ENCODE data around the gene OSER1. TPM values are rescaled to one million over a fixed set of nuclear protein-coding genes. Genes with fewer than 3 reads are reported as not detected.
A peak's percentile ranks its signal among the peaks of the same experiment; 100 is the strongest.

OSER1 gene
- polyA plus RNA-seq, 1 donor = 43.4 TPM

- Histone ChIP-seq H3K4me3 (ENCODE audit: low read length) (no peak overlapping the region), H3K36me3 (ENCODE audit: control insufficient read depth, insufficient read depth, low read length) (peaks cover 3% of the 10 kb centered on the region), H3K27me3 (ENCODE audit: control insufficient read depth, insufficient read depth, low read length) (no peaks in the 10 kb centered on the region), H3K9me3 (ENCODE audit: control insufficient read depth, low read depth, low read length) (no peaks in the 10 kb centered on the region), H3K27ac (ENCODE audit: low read length) (no peak overlapping the region), H3K4me1 (ENCODE audit: control insufficient read depth, insufficient read depth, low read length) (peaks cover 10% of the 10 kb centered on the region)
- DNase-seq = peak; percentile 69 to 71
- 27% methylated on average over 3 of the region's 11 CpGs for WGBS (ENCODE audit: insufficient coverage, low lambda C conversion rate)
Observed at GRCh38 chr20:44217342-44218092, 6.9 kb upstream of the OSER1 start.

- DNase-seq = peak; percentile 52 to 54
- H3K9me3 ChIP-seq (ENCODE audit: control insufficient read depth, low read depth, low read length) = no peaks in the 10 kb centered on the region
- no peaks in the 10 kb centered on the region for H3K27me3 ChIP-seq (ENCODE audit: control insufficient read depth, insufficient read depth, low read length)
- WGBS (ENCODE audit: insufficient coverage, low lambda C conversion rate) = no CpG with 5 or more reads among the region's 7 CpGs
- H3K36me3 ChIP-seq (ENCODE audit: control insufficient read depth, insufficient read depth, low read length) = peaks cover 3% of the 10 kb centered on the region
- H3K4me1 ChIP-seq (ENCODE audit: control insufficient read depth, insufficient read depth, low read length) = peaks cover 16% of the 10 kb centered on the region
- no peak overlapping the region for H3K4me3 ChIP-seq (ENCODE audit: low read length)
- no peak overlapping the region for H3K27ac ChIP-seq (ENCODE audit: low read length)
Observed at GRCh38 chr20:44215125-44215524, 4.6 kb upstream of the OSER1 start.

DNA sequence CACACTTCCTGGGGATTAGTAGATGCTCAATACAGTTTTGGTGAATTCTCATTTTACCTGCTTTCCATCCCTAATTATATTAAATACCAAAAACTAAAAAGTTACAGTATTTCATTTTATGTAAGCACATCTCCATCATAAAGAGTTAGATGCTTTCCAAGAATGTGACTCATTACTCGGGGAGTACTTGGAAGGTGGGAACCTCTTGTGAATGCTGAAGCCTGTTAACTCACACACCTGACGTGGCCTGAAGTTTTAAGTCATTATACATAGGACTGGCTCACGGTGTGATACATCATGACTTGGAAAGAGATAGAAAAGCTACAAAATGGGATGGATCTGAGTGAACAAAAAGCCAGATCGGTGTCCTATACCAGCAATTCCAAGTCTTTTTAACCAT is 2.2 kb upstream of the OSER1 start:
- H3K27ac ChIP-seq (ENCODE audit: low read length) = no peak overlapping the region
- no peak overlapping the region for H3K4me3 ChIP-seq (ENCODE audit: low read length)
- no peaks in the 10 kb centered on the region for H3K9me3 ChIP-seq (ENCODE audit: control insufficient read depth, low read depth, low read length)
- DNase-seq = no peak
- peaks cover 3% of the 10 kb centered on the region for H3K36me3 ChIP-seq (ENCODE audit: control insufficient read depth, insufficient read depth, low read length)
- no peaks in the 10 kb centered on the region for H3K27me3 ChIP-seq (ENCODE audit: control insufficient read depth, insufficient read depth, low read length)
- 100% methylated on average over 1 of the region's 4 CpGs for WGBS (ENCODE audit: insufficient coverage, low lambda C conversion rate)
- peaks cover 17% of the 10 kb centered on the region for H3K4me1 ChIP-seq (ENCODE audit: control insufficient read depth, insufficient read depth, low read length)

- WGBS (ENCODE audit: insufficient coverage, low lambda C conversion rate) = 7% methylated on average over 3 of the region's 24 CpGs
- H3K27ac ChIP-seq (ENCODE audit: low read length) = peak overlapping the region; percentile 97
- H3K4me1 ChIP-seq (ENCODE audit: control insufficient read depth, insufficient read depth, low read length) = peaks cover 13% of the 10 kb centered on the region
- H3K27me3 ChIP-seq (ENCODE audit: control insufficient read depth, insufficient read depth, low read length) = no peaks in the 10 kb centered on the region
- DNase-seq = peak in 1 of 2 donors; percentile 53
- peaks cover 3% of the 10 kb centered on the region for H3K36me3 ChIP-seq (ENCODE audit: control insufficient read depth, insufficient read depth, low read length)
- H3K4me3 ChIP-seq (ENCODE audit: low read length) = peak overlapping the region; percentile 75
- H3K9me3 ChIP-seq (ENCODE audit: control insufficient read depth, low read depth, low read length) = no peaks in the 10 kb centered on the region
Observed at GRCh38 chr20:44211177-44212039, 837 bp upstream of the OSER1 start.

GRCh38 chr20:44209686-44210405 is 725 bp downstream of the OSER1 start:
- DNase-seq = peak in 1 of 2 donors; percentile 40
- whole genome bisulfite sequencing (ENCODE audit: insufficient coverage, low lambda C conversion rate) = 0% methylated on average over 6 of the region's 31 CpGs

DNA sequence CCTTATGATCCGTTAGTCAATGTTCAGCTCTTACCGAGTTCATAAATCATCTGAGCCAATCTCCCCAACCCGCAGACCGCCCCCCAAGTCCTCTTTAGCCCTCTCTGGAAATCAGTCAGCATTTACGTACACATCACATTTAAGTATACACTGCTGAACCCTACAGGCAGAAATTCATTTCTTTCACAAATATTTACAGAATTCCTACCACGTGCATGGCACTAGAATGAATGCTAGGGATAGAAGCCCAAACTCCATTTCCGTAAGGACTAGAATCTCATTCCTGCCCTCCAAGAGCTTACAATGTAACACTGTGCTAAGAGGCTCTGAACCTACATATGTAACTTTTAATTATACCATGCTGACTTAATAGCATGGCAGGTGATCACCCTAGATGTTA is 1.8 kb downstream of the OSER1 start:
- Histone ChIP-seq H3K27ac (ENCODE audit: low read length) (peak overlapping the region; percentile 97), H3K4me1 (ENCODE audit: control insufficient read depth, insufficient read depth, low read length) (peaks cover 13% of the 10 kb centered on the region), H3K27me3 (ENCODE audit: control insufficient read depth, insufficient read depth, low read length) (no peaks in the 10 kb centered on the region), H3K9me3 (ENCODE audit: control insufficient read depth, low read depth, low read length) (no peaks in the 10 kb centered on the region), H3K36me3 (ENCODE audit: control insufficient read depth, insufficient read depth, low read length) (peaks cover 15% of the 10 kb centered on the region), H3K4me3 (ENCODE audit: low read length) (peak overlapping the region; percentile 87)
- WGBS (ENCODE audit: insufficient coverage, low lambda C conversion rate) = no CpG with 5 or more reads among the region's 7 CpGs
- peak in 1 of 2 donors; percentile 30 for DNase-seq

More at GRCh38 chr20:44209686-44210405, 725 bp downstream of the OSER1 start:
- peak overlapping the region; percentile 97 for H3K27ac ChIP-seq (ENCODE audit: low read length)
- no peaks in the 10 kb centered on the region for H3K9me3 ChIP-seq (ENCODE audit: control insufficient read depth, low read depth, low read length)
- H3K4me3 ChIP-seq (ENCODE audit: low read length) = peak overlapping the region; percentile 87
- peaks cover 13% of the 10 kb centered on the region for H3K4me1 ChIP-seq (ENCODE audit: control insufficient read depth, insufficient read depth, low read length)
- H3K27me3 ChIP-seq (ENCODE audit: control insufficient read depth, insufficient read depth, low read length) = no peaks in the 10 kb centered on the region
- H3K36me3 ChIP-seq (ENCODE audit: control insufficient read depth, insufficient read depth, low read length) = peaks cover 9% of the 10 kb centered on the region

DNA sequence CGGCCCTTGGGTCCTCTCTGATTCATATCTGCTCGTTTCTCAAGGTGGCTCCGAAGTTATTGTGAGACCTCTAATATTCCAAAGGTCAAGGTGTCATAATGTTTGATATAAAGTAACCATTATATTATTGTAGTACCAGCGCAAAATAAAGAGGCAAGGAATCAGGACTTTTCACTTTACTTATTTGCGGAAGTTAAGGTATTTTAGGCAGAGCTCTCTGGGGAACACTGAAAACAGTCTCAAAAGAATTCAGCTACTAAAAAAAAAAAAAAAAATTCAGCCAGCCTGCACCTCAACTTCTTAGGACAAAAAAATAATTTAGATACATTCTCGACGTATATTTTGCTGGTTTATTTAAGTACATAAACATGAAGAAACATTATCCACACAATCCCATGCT is 2.4 kb downstream of the OSER1 start:
- Histone ChIP-seq H3K27me3 (ENCODE audit: control insufficient read depth, insufficient read depth, low read length) (no peaks in the 10 kb centered on the region), H3K36me3 (ENCODE audit: control insufficient read depth, insufficient read depth, low read length) (peaks cover 15% of the 10 kb centered on the region), H3K27ac (ENCODE audit: low read length) (no peak overlapping the region), H3K4me1 (ENCODE audit: control insufficient read depth, insufficient read depth, low read length) (peaks cover 13% of the 10 kb centered on the region), H3K4me3 (ENCODE audit: low read length) (peak overlapping the region; percentile 0), H3K9me3 (ENCODE audit: control insufficient read depth, low read depth, low read length) (no peaks in the 10 kb centered on the region)
- DNase-seq = no peak
- no CpG with 5 or more reads among the region's 7 CpGs for WGBS (ENCODE audit: insufficient coverage, low lambda C conversion rate)

- Histone ChIP-seq H3K36me3 (ENCODE audit: control insufficient read depth, insufficient read depth, low read length) (peaks cover 20% of the 10 kb centered on the region), H3K27ac (ENCODE audit: low read length) (no peak overlapping the region), H3K9me3 (ENCODE audit: control insufficient read depth, low read depth, low read length) (no peaks in the 10 kb centered on the region), H3K4me3 (ENCODE audit: low read length) (no peak overlapping the region), H3K4me1 (ENCODE audit: control insufficient read depth, insufficient read depth, low read length) (peaks cover 13% of the 10 kb centered on the region), H3K27me3 (ENCODE audit: control insufficient read depth, insufficient read depth, low read length) (no peaks in the 10 kb centered on the region)
- 60% methylated on average over 2 of the region's 3 CpGs for WGBS (ENCODE audit: insufficient coverage, low lambda C conversion rate)
- no peak for DNase-seq
Observed at GRCh38 chr20:44207126-44207723, 3.3 kb downstream of the OSER1 start.

GRCh38 chr20:44206132-44206531 is 4.4 kb downstream of the OSER1 start:
- Histone ChIP-seq H3K36me3 (ENCODE audit: control insufficient read depth, insufficient read depth, low read length) (peaks cover 28% of the 10 kb centered on the region), H3K9me3 (ENCODE audit: control insufficient read depth, low read depth, low read length) (no peaks in the 10 kb centered on the region), H3K4me3 (ENCODE audit: low read length) (no peak overlapping the region), H3K27me3 (ENCODE audit: control insufficient read depth, insufficient read depth, low read length) (no peaks in the 10 kb centered on the region), H3K27ac (ENCODE audit: low read length) (no peak overlapping the region), H3K4me1 (ENCODE audit: control insufficient read depth, insufficient read depth, low read length) (peaks cover 6% of the 10 kb centered on the region)
- DNase-seq = no peak

DNA sequence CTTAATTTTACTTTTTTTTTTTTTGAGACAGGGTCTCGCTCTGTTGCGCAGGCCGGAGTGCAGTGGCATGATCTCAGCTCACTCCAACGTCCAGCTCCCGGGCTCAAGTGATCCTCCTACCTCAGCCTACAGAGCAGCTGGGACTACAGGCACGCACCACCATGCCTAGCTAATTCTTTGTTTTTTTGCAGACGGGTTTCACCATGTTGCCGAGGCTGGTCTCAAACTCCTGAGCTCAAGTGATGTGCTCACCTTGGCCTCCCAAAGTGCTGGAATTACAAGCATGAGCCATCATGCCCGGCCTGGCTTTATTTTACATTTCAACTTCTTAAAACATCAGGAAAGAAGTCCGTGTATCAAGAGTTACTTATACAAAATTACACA is 5.7 kb downstream of the OSER1 start:
- Histone ChIP-seq H3K4me3 (ENCODE audit: low read length) (no peak overlapping the region), H3K36me3 (ENCODE audit: control insufficient read depth, insufficient read depth, low read length) (peaks cover 37% of the 10 kb centered on the region), H3K9me3 (ENCODE audit: control insufficient read depth, low read depth, low read length) (no peaks in the 10 kb centered on the region), H3K27me3 (ENCODE audit: control insufficient read depth, insufficient read depth, low read length) (no peaks in the 10 kb centered on the region), H3K4me1 (ENCODE audit: control insufficient read depth, insufficient read depth, low read length) (peaks cover 6% of the 10 kb centered on the region), H3K27ac (ENCODE audit: low read length) (no peak overlapping the region)
- 95% methylated on average over 3 of the region's 10 CpGs for WGBS (ENCODE audit: insufficient coverage, low lambda C conversion rate)
- DNase-seq = no peak

All from large intestine (tissue), 3 donors.